ENCODE measurements around the gene OTOGL. TPM values are rescaled to one million over a fixed set of nuclear protein-coding genes. Genes with fewer than 3 reads are reported as not detected.

OTOGL gene
- total and polyA plus RNA-seq, 2 experiments from 2014 or later: 6.4 to 15.0 TPM

GRCh38 chr12:80186727-80187217 is 87.4 kb downstream of the OTOGL start:
- Histone ChIP-seq H3K27me3 (no peaks in the 10 kb centered on the region), H3K27ac (peak overlapping the region; percentile 88), H3K36me3 (no peaks in the 10 kb centered on the region), H3K4me1 (ENCODE audit: low read depth) (peaks cover 32% of the 10 kb centered on the region), H3K4me3 (no peak overlapping the region), H3K9me3 (ENCODE audit: low read depth) (no peaks in the 10 kb centered on the region)
- peak; percentile 83 to 97 for DNase-seq (ENCODE audit: low read depth in 1 of 2, low spot score in 1 of 2)
- TF ChIP-seq CTCF (IDR thresholded peaks at IDR 0.05; ENCODE audit: low read depth, low read length): peak; percentile 79

- no peak for TF ChIP-seq CTCF (IDR thresholded peaks at IDR 0.05; ENCODE audit: low read depth, low read length)
- H3K4me3 ChIP-seq: no peak overlapping the region
- peak overlapping the region; percentile 88 for H3K27ac ChIP-seq
- peak; percentile 59 to 78 for DNase-seq (ENCODE audit: low read depth in 1 of 2, low spot score in 1 of 2)
- H3K27me3 ChIP-seq: no peaks in the 10 kb centered on the region
- no peaks in the 10 kb centered on the region for H3K36me3 ChIP-seq
- no peaks in the 10 kb centered on the region for H3K9me3 ChIP-seq (ENCODE audit: low read depth)
- peaks cover 41% of the 10 kb centered on the region for H3K4me1 ChIP-seq (ENCODE audit: low read depth)
Observed at GRCh38 chr12:80187660-80188090, 88.3 kb downstream of the OTOGL start.

- H3K4me1 ChIP-seq (ENCODE audit: low read depth): peaks cover 43% of the 10 kb centered on the region
- H3K27ac ChIP-seq: peak overlapping the region; percentile 88
- no peak for TF ChIP-seq CTCF (IDR thresholded peaks at IDR 0.05; ENCODE audit: low read depth, low read length)
- H3K4me3 ChIP-seq: no peak overlapping the region
- H3K36me3 ChIP-seq: no peaks in the 10 kb centered on the region
- H3K9me3 ChIP-seq (ENCODE audit: low read depth): no peaks in the 10 kb centered on the region
- no peaks in the 10 kb centered on the region for H3K27me3 ChIP-seq
- DNase-seq (ENCODE audit: low read depth in 1 of 2, low spot score in 1 of 2): no peak
Observed at GRCh38 chr12:80188576-80188975, 89.2 kb downstream of the OTOGL start.

GRCh38 chr12:80189241-80189640 is 89.9 kb downstream of the OTOGL start:
- H3K36me3 ChIP-seq: no peaks in the 10 kb centered on the region
- peaks cover 41% of the 10 kb centered on the region for H3K4me1 ChIP-seq (ENCODE audit: low read depth)
- H3K27ac ChIP-seq: peak overlapping the region; percentile 88
- no peaks in the 10 kb centered on the region for H3K9me3 ChIP-seq (ENCODE audit: low read depth)
- no peaks in the 10 kb centered on the region for H3K27me3 ChIP-seq
- no peak for TF ChIP-seq CTCF (IDR thresholded peaks at IDR 0.05; ENCODE audit: low read depth, low read length)
- peak in 1 of 2 donors; percentile 35 for DNase-seq (ENCODE audit: low read depth in 1 of 2, low spot score in 1 of 2)
- H3K4me3 ChIP-seq: no peak overlapping the region

- H3K4me1 ChIP-seq (ENCODE audit: low read depth): peaks cover 41% of the 10 kb centered on the region
- no peaks in the 10 kb centered on the region for H3K27me3 ChIP-seq
- no peak for TF ChIP-seq CTCF (IDR thresholded peaks at IDR 0.05; ENCODE audit: low read depth, low read length)
- H3K4me3 ChIP-seq: no peak overlapping the region
- no peaks in the 10 kb centered on the region for H3K9me3 ChIP-seq (ENCODE audit: low read depth)
- peak in 1 of 2 donors; percentile 16 for DNase-seq (ENCODE audit: low read depth in 1 of 2, low spot score in 1 of 2)
- H3K27ac ChIP-seq: peak overlapping the region; percentile 88
- no peaks in the 10 kb centered on the region for H3K36me3 ChIP-seq
Observed at GRCh38 chr12:80190001-80190400, 90.7 kb downstream of the OTOGL start.

Measured in cardiac muscle cell (in vitro differentiated cells and primary cell).